GM12801 (cell line): ENCODE data around the gene TRIM43B.
"Not testable (repeated sequence)": the region's sequence is repeated elsewhere in the genome, so short reads cannot be mapped to it uniquely, and the experiment has no call there.

Experiments used
- CTCF ChIP-seq: IDR thresholded peaks from one replicate; pipeline ENCODE4 v1.5.1; 2011; ENCODE audit warnings: control low read depth; ENCODE audit not compliant: insufficient read length; ENCODE audit errors: extremely low read depth

The TRIM43B gene

GRCh38 chr2:95484654-95485053, at the start of gene TRIM43B:
Gene TRIM43B (minus strand): TSS chr2:95484754. CDS start chr2:95482714, 2,040 bp downstream.
- TF ChIP-seq CTCF = not testable (repeated sequence)

- TF ChIP-seq CTCF = no peak
Observed at GRCh38 chr2:95531254-95531771, 46.8 kb upstream of the TRIM43B start.

GRCh38 chr2:95530734-95531133, 46.2 kb upstream of the TRIM43B start:
- no peak for TF ChIP-seq CTCF

- no peak for TF ChIP-seq CTCF
Observed at GRCh38 chr2:95526360-95527341, 42.1 kb upstream of the TRIM43B start.

- TF ChIP-seq CTCF = no peak
Observed at GRCh38 chr2:95525294-95526035, 40.9 kb upstream of the TRIM43B start.

GRCh38 chr2:95524195-95524594, 39.6 kb upstream of the TRIM43B start:
- no peak for TF ChIP-seq CTCF

- TF ChIP-seq CTCF = no peak
Observed at GRCh38 chr2:95514718-95515117, 30.2 kb upstream of the TRIM43B start.
